CD14-positive monocyte (primary cell): Measurements from ENCODE around the gene GPR37L1. TPM values are rescaled to one million over a fixed set of nuclear protein-coding genes. Genes with fewer than 3 reads are reported as not detected.

Source experiments
- DNase-seq, 3 donors: peaks; one replicate each; pipeline ENCODE4 v3.0.0-alpha.2; 2011 to 2022
- H2AFZ ChIP-seq: 2 replicates; pipeline ENCODE4 v1.6.0; 2012; ENCODE audit warnings: mild to moderate bottlenecking, low read depth, low read length, inconsistent platforms; ENCODE audit not compliant: insufficient read depth, poor library complexity, severe bottlenecking
- H3K27ac ChIP-seq, 2 donors: 1 replicate in 1 of 2; 2 replicates in 1 of 2; pipeline ENCODE4 v1.5.1; 2012 to 2013; ENCODE audit warnings: low read length in 2 of 2, control low read depth in 1 of 2, inconsistent platforms in 1 of 2, low read depth in 1 of 2, mild to moderate bottlenecking in 1 of 2
- H3K27me3 ChIP-seq, 2 donors: one replicate each; pipeline versions ENCODE4 v1.6.0 to v1.6.1; 2011 to 2013; ENCODE audit warnings: low read length in 2 of 2; ENCODE audit not compliant: control insufficient read depth in 2 of 2, insufficient read depth in 2 of 2
- H3K36me3 ChIP-seq, 2 donors: replicated peaks in 1 of 2; 1 replicate in 1 of 2; 2 replicates in 1 of 2; pipeline versions ENCODE4 v1.5.1 to v1.6.1; 2012 to 2013; ENCODE audit warnings: low read length in 2 of 2, control low read depth in 1 of 2, inconsistent platforms in 1 of 2, mild to moderate bottlenecking in 1 of 2; ENCODE audit not compliant: insufficient read depth in 2 of 2, control insufficient read depth in 1 of 2
- H3K4me1 ChIP-seq, 2 donors: 1 replicate in 1 of 2; 2 replicates in 1 of 2; pipeline versions ENCODE4 v1.5.1 to v1.6.1; 2012 to 2013; ENCODE audit warnings: low read length in 2 of 2, control low read depth in 1 of 2, inconsistent platforms in 1 of 2, mild to moderate bottlenecking in 1 of 2, moderate library complexity in 1 of 2; ENCODE audit not compliant: insufficient read depth in 2 of 2, control insufficient read depth in 1 of 2
- H3K4me2 ChIP-seq: replicated peaks from 2 replicates; pipeline ENCODE3; 2012; ENCODE audit warnings: low read length, moderate library complexity, mild to moderate bottlenecking; ENCODE audit not compliant: poor library complexity, severe bottlenecking; ENCODE audit errors: extremely low read depth
- H3K4me3 ChIP-seq, 3 experiments: fragments of 200-600 bp in 1 of 3; sonication (generic) in 1 of 3; replicated peaks in 1 of 3; 1 replicate in 2 of 3; 2 replicates in 1 of 3; pipeline ENCODE4 v1.5.1; 2011 to 2013; ENCODE audit warnings: low read length in 3 of 3, mild to moderate bottlenecking in 3 of 3, control low read depth in 2 of 3, low read depth in 2 of 3, inconsistent platforms in 1 of 3, moderate library complexity in 1 of 3
- H3K79me2 ChIP-seq: 2 replicates; pipeline ENCODE4 v1.6.0; 2012; ENCODE audit warnings: mild to moderate bottlenecking, control low read depth, inconsistent platforms, low read length, moderate library complexity; ENCODE audit not compliant: insufficient read depth
- H3K9ac ChIP-seq: 2 replicates; pipeline ENCODE4 v1.6.0; 2017; ENCODE audit warnings: low read length, mild to moderate bottlenecking; ENCODE audit not compliant: insufficient read depth, poor library complexity, severe bottlenecking
- H3K9me3 ChIP-seq, 2 donors: replicated peaks in 1 of 2; 1 replicate in 1 of 2; 2 replicates in 1 of 2; pipeline versions ENCODE4 v1.5.1 to v1.6.1; 2012 to 2013; ENCODE audit warnings: low read length in 2 of 2, control low read depth in 1 of 2; ENCODE audit not compliant: control insufficient read depth in 1 of 2, insufficient read depth in 1 of 2
- H4K20me1 ChIP-seq: 2 replicates; pipeline ENCODE4 v1.6.0; 2012; ENCODE audit warnings: mild to moderate bottlenecking, low read length, control low read depth, moderate library complexity; ENCODE audit not compliant: insufficient read depth
- H3K27ac Mint-ChIP-seq, 7 donors: one replicate each; pipeline ENCODE4 v1.8.0; 2020; ENCODE audit warnings: mild to moderate bottlenecking in 7 of 7, mixed read lengths in 7 of 7, moderate library complexity in 6 of 7, inconsistent platforms in 2 of 7
- H3K27me3 Mint-ChIP-seq, 3 donors: one replicate each; pipeline ENCODE4 v1.8.0; 2021 to 2022; ENCODE audit warnings: low read depth in 3 of 3, mild to moderate bottlenecking in 3 of 3, mixed read lengths in 3 of 3, moderate library complexity in 3 of 3, inconsistent platforms in 1 of 3
- H3K36me3 Mint-ChIP-seq, 2 donors: one replicate each; pipeline ENCODE4 v1.8.0; 2020; ENCODE audit warnings: mixed read lengths in 2 of 2, inconsistent platforms in 1 of 2, mild to moderate bottlenecking in 1 of 2
- H3K4me1 Mint-ChIP-seq: one replicate; pipeline ENCODE4 v1.8.0; 2020; ENCODE audit warnings: mild to moderate bottlenecking, mixed read lengths
- H3K4me3 Mint-ChIP-seq, 2 donors: one replicate each; pipeline ENCODE4 v1.8.0; 2020; ENCODE audit warnings: mild to moderate bottlenecking in 2 of 2, mixed read lengths in 2 of 2, moderate library complexity in 1 of 2
- H3K9me3 Mint-ChIP-seq, 7 donors: one replicate each; pipeline ENCODE4 v1.8.0; 2020 to 2022; ENCODE audit warnings: mixed read lengths in 7 of 7, mild to moderate bottlenecking in 6 of 7, moderate library complexity in 6 of 7, inconsistent platforms in 2 of 7
- CTCF ChIP-seq: fragments of 200-600 bp; IDR thresholded peaks from one replicate; pipeline ENCODE4 v1.8.0; 2022; ENCODE audit warnings: antibody characterized with exemption, mild to moderate bottlenecking
- WGBS: methylation state at CpG from one replicate; pipeline ENCODE4 v1.1.5; 2013; ENCODE audit warnings: missing lambda C conversion rate; ENCODE audit not compliant: insufficient coverage; 5-methylcytosine and 5-hydroxymethylcytosine counted together
- intact Hi-C, 2 donors: fragments of 100-400 bp; cut with micrococcal nuclease; formaldehyde crosslinking; loops; one replicate each; pipeline versions ENCODE4 v1.15.0 to v1.15.1; 2023
- polyA plus RNA-seq, 3 donors: library from polyadenylated mRNA; depleted of rRNA in 1 of 3; unstranded in 2 of 3; stranded (reverse) in 1 of 3; fragments of 300-500 nt in 2 of 3; fragments of >200 nt in 1 of 3; fragmentation: Illumina TruSeq in 2 of 3; gene quantifications; 1 replicate in 2 of 3; 2 replicates in 1 of 3; pipeline ENCODE4 v1.2.3, GENCODE V29; 2012 to 2021

The GPR37L1 gene
- polyA plus RNA-seq, 3 donors, result 0.06 to 0.13 TPM; not detected in 1

GRCh38 chr1:202124142-202124541, 1.4 kb downstream of the GPR37L1 start:
- Mint-ChIP-seq H3K36me3 (no peaks in the 10 kb centered on the region), H3K27ac (no peak overlapping the region), H3K9me3 (peaks cover 0 to 2% (median 0%) of the 10 kb centered on the region in 7 donors), H3K4me3 (peak overlapping the region in 1 of 2 donors; percentile 20), H3K4me1 (peaks cover 14% of the 10 kb centered on the region), H3K27me3 (peaks cover 3 to 7% (median 3%) of the 10 kb centered on the region in 3 donors)
- no peaks in the 10 kb centered on the region for H3K9me3 ChIP-seq
- H3K27me3 ChIP-seq, result no peaks in the 10 kb centered on the region
- no peak overlapping the region for H2AFZ ChIP-seq
- no peak for DNase-seq
- 87% methylated on average over 3 of the region's 7 CpGs for WGBS
- H4K20me1 ChIP-seq, result no peaks in the 10 kb centered on the region
- no peak overlapping the region for H3K4me3 ChIP-seq
- H3K4me2 ChIP-seq, result no peak overlapping the region
- H3K4me1 ChIP-seq, result peaks cover 5 to 7% of the 10 kb centered on the region in 2 donors
- H3K27ac ChIP-seq, result no peak overlapping the region
- H3K9ac ChIP-seq, result no peak overlapping the region
- no peaks in the 10 kb centered on the region for H3K79me2 ChIP-seq
- H3K36me3 ChIP-seq, result no peaks in the 10 kb centered on the region
- intact Hi-C loops, result loop anchor here in 1 of 2 donors (10.0 kb wide), 1 partner anchor 119 kb away; no protein-coding TSS in a partner anchor
- TF ChIP-seq CTCF, result no peak

- H3K27me3 Mint-ChIP-seq, result peaks cover 3 to 7% (median 4%) of the 10 kb centered on the region in 3 donors
- Histone ChIP-seq H4K20me1 (peaks cover 4% of the 10 kb centered on the region), H3K79me2 (no peaks in the 10 kb centered on the region), H3K9me3 (no peaks in the 10 kb centered on the region), H3K27me3 (no peaks in the 10 kb centered on the region), H3K36me3 (no peaks in the 10 kb centered on the region), H3K4me1 (peaks cover 5 to 7% of the 10 kb centered on the region in 2 donors), H3K27ac (no peak overlapping the region), H2AFZ (no peak overlapping the region), H3K9ac (no peak overlapping the region), H3K4me3 (no peak overlapping the region), H3K4me2 (no peak overlapping the region)
- H3K4me3 Mint-ChIP-seq, result no peak overlapping the region
- no peaks in the 10 kb centered on the region for H3K36me3 Mint-ChIP-seq
- intact Hi-C loops, result loop anchor here in 1 of 2 donors (10.0 kb wide), 1 partner anchor 121 kb away; no protein-coding TSS in a partner anchor
- H3K9me3 Mint-ChIP-seq, result peaks cover 0 to 2% (median 0%) of the 10 kb centered on the region in 7 donors
- H3K4me1 Mint-ChIP-seq, result peaks cover 14% of the 10 kb centered on the region
- DNase-seq, result no peak
- no peak for TF ChIP-seq CTCF
- 100% methylated on average over 1 of the region's 8 CpGs for WGBS
- H3K27ac Mint-ChIP-seq, result no peak overlapping the region
Observed at GRCh38 chr1:202125611-202126010, 2.9 kb downstream of the GPR37L1 start.
